Glutamatergic neuron (in vitro differentiated cells): Measurements from ENCODE around the gene MED26. TPM values are rescaled to one million over a fixed set of nuclear protein-coding genes. Genes with fewer than 3 reads are reported as not detected.

ENCODE experiments used
- DNase-seq: peaks from one replicate; pipeline ENCODE4 v3.0.0; 2022
- H3K27ac Mint-ChIP-seq: one replicate; pipeline ENCODE4 v1.8.0; 2020; ENCODE audit warnings: mild to moderate bottlenecking, mixed read lengths, inconsistent platforms; ENCODE audit not compliant: unreplicated experiment
- H3K27me3 Mint-ChIP-seq: one replicate; pipeline ENCODE4 v1.8.0; 2020; ENCODE audit warnings: mild to moderate bottlenecking, moderate library complexity, mixed read lengths, inconsistent platforms; ENCODE audit not compliant: unreplicated experiment
- H3K36me3 Mint-ChIP-seq: one replicate; pipeline ENCODE4 v1.8.0; 2020; ENCODE audit warnings: mild to moderate bottlenecking, mixed read lengths, inconsistent platforms; ENCODE audit not compliant: unreplicated experiment
- H3K4me1 Mint-ChIP-seq: one replicate; pipeline ENCODE4 v1.8.0; 2020; ENCODE audit warnings: mild to moderate bottlenecking, low read depth, mixed read lengths, inconsistent platforms; ENCODE audit not compliant: unreplicated experiment
- H3K4me3 Mint-ChIP-seq: one replicate; pipeline ENCODE4 v1.8.0; 2020; ENCODE audit warnings: mild to moderate bottlenecking, mixed read lengths, inconsistent platforms; ENCODE audit not compliant: unreplicated experiment
- H3K9me3 Mint-ChIP-seq: one replicate; pipeline ENCODE4 v1.8.0; 2020; ENCODE audit warnings: mild to moderate bottlenecking, moderate library complexity, mixed read lengths, inconsistent platforms; ENCODE audit not compliant: unreplicated experiment
- total RNA-seq: library from RNA; stranded (reverse); fragmentation: NEBNext Ultra II Directional; extraction: Animal tissue kit (Norgen Biotek cat#: 25700); gene quantifications from one replicate; pipeline ENCODE4 v1.2.1, GENCODE V29; 2021; ENCODE audit not compliant: unreplicated experiment
- TF ChIP-seq, protein P1 (sequence below): fragments of 200-600 bp; sonication (generic); IDR thresholded peaks from one replicate; pipeline ENCODE4 v1.5.0; 2021; ENCODE audit not compliant: partially characterized antibody, unreplicated experiment

The MED26 gene
- total RNA-seq, 1 donor from 2014 or later, result 9.8 TPM

GRCh38 chr19:16623576-16623975 is 4.4 kb downstream of the MED26 start:
- H3K4me3 Mint-ChIP-seq, result no peak overlapping the region
- peaks cover 5% of the 10 kb centered on the region for H3K27me3 Mint-ChIP-seq
- H3K4me1 Mint-ChIP-seq, result peaks cover 26% of the 10 kb centered on the region
- TF ChIP-seq, protein P1, sequence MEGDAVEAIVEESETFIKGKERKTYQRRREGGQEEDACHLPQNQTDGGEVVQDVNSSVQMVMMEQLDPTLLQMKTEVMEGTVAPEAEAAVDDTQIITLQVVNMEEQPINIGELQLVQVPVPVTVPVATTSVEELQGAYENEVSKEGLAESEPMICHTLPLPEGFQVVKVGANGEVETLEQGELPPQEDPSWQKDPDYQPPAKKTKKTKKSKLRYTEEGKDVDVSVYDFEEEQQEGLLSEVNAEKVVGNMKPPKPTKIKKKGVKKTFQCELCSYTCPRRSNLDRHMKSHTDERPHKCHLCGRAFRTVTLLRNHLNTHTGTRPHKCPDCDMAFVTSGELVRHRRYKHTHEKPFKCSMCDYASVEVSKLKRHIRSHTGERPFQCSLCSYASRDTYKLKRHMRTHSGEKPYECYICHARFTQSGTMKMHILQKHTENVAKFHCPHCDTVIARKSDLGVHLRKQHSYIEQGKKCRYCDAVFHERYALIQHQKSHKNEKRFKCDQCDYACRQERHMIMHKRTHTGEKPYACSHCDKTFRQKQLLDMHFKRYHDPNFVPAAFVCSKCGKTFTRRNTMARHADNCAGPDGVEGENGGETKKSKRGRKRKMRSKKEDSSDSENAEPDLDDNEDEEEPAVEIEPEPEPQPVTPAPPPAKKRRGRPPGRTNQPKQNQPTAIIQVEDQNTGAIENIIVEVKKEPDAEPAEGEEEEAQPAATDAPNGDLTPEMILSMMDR, result no peak
- DNase-seq, result no peak
- no peaks in the 10 kb centered on the region for H3K36me3 Mint-ChIP-seq
- H3K27ac Mint-ChIP-seq, result no peak overlapping the region
- peaks cover 3% of the 10 kb centered on the region for H3K9me3 Mint-ChIP-seq

GRCh38 chr19:16623066-16623465 is 4.9 kb downstream of the MED26 start:
- peaks cover 5% of the 10 kb centered on the region for H3K27me3 Mint-ChIP-seq
- no peak overlapping the region for H3K27ac Mint-ChIP-seq
- peaks cover 30% of the 10 kb centered on the region for H3K4me1 Mint-ChIP-seq
- H3K9me3 Mint-ChIP-seq, result peaks cover 2% of the 10 kb centered on the region
- H3K4me3 Mint-ChIP-seq, result no peak overlapping the region
- no peak for DNase-seq
- no peaks in the 10 kb centered on the region for H3K36me3 Mint-ChIP-seq
- TF ChIP-seq, protein P1, result no peak

DNA sequence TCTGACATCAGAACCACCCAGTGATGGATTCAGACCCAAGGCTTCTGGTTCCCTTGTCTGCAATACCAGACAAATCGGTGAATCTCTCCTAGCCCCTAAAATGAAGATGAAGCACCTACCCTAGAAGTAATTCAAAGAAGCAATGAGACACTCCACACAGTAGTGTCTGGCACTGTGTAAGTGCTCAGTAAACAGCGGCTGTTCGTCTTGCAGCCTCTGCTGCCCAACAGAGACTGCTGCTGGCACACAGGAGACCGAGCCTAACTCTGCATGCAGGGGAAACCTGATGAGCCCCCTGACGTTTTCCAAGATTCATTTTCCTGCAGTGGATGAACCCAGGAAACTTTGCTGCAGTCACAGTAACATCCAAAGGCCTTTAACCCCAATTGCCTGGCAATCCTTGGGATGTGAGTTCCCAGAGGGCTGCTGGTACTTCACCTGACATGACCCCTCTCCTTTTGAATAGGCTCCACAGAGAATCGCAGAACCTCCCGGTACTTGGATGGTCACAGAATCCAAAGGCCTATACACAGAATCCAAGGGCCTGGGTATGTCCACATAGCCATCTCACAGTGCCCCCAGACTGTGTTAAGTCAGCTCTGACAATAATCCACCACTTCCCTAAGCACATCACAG is 6.7 kb downstream of the MED26 start:
- Mint-ChIP-seq H3K9me3 (no peaks in the 10 kb centered on the region), H3K27me3 (peaks cover 6% of the 10 kb centered on the region), H3K27ac (no peak overlapping the region), H3K4me1 (peaks cover 35% of the 10 kb centered on the region), H3K36me3 (no peaks in the 10 kb centered on the region), H3K4me3 (no peak overlapping the region)
- TF ChIP-seq, protein P1, result no peak
- DNase-seq, result no peak

DNA sequence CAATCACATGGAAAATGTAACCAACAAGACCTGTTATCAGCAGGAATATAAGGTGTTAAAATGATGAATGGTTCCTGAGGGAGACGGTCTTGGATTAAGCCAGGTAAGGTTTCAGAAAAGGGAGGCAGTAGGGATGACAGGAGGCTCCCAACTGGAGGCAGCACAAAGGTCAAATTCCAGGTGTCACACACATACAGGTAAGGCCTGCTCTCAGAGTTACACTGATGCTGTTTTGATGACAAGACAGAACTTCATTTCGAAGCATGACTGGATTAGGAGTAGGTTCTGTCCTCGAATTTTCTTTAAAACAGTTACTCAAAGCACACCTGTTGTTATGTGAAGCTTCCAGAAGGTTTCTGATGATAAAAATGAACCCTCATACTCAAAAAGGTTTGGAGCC is 7.4 kb downstream of the MED26 start:
- DNase-seq, result no peak
- no peak overlapping the region for H3K27ac Mint-ChIP-seq
- TF ChIP-seq, protein P1, result no peak
- H3K4me1 Mint-ChIP-seq, result peaks cover 28% of the 10 kb centered on the region
- peaks cover 6% of the 10 kb centered on the region for H3K27me3 Mint-ChIP-seq
- no peaks in the 10 kb centered on the region for H3K36me3 Mint-ChIP-seq
- no peak overlapping the region for H3K4me3 Mint-ChIP-seq
- no peaks in the 10 kb centered on the region for H3K9me3 Mint-ChIP-seq

GRCh38 chr19:16620018-16620417 is 8.0 kb downstream of the MED26 start:
- no peak overlapping the region for H3K4me3 Mint-ChIP-seq
- peaks cover 6% of the 10 kb centered on the region for H3K27me3 Mint-ChIP-seq
- no peak for DNase-seq
- H3K4me1 Mint-ChIP-seq, result peaks cover 25% of the 10 kb centered on the region
- no peaks in the 10 kb centered on the region for H3K36me3 Mint-ChIP-seq
- H3K9me3 Mint-ChIP-seq, result no peaks in the 10 kb centered on the region
- TF ChIP-seq, protein P1, result no peak
- H3K27ac Mint-ChIP-seq, result no peak overlapping the region
